Measurements from ENCODE around the gene MSMP.

Gene MSMP

DNA sequence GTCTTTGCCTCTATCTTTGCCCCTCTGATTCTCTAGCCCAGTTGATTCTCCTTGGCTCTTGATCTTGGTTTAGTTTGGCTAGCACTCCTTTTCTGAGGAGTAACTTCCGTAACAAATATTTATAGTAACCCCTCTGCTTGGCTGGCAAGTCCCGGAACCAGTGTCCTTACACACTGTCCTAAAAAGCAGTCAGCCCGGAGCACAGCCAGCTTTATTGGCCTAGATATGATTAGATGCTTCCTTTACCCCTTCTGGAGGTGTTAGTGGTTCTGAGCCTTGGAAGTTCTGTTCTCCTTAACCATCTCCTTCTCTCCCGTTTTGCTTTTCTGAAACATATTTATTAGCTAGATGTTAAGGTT, 17.0 kb upstream of the MSMP start:
- no peak for DNase-seq

DNA sequence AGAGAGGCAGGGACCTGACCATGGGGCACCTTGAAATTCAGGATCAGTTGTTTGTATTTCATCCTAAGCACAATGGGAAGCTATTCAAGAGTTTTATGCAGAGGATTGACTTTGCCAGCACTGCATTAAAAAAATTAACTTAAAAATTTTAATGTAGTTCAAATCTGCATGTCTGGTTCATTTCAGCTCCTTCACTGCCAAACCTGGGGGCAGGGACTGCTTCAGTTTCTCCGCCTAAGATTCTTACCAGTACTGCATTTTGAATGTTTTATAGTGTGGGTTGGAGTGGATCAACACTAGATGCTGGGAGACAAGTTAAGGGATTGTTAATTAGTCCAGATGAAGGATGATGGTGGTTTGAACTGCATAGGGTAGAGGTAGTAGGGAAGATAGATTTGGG, 15.7 kb upstream of the MSMP start:
- no peak for DNase-seq

DNA sequence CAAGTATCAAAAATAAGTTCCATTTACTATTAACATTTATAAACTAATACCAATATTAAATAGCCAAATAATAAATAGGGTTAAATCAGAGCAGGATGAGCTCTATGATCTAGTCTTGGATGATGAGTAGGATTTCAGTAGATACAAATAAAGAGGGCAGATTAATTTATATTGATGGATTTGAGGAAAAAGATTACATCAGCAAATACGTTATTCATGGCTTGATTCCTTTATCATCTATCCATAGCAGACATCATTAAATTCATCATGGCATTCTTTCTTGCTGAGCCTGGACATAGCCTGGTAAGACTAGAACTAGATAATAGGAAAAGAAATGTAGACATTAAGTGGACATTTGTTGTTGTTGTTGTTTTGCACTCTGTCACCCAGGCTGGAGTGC, 13.4 kb upstream of the MSMP start:
- DNase-seq = no peak

DNA sequence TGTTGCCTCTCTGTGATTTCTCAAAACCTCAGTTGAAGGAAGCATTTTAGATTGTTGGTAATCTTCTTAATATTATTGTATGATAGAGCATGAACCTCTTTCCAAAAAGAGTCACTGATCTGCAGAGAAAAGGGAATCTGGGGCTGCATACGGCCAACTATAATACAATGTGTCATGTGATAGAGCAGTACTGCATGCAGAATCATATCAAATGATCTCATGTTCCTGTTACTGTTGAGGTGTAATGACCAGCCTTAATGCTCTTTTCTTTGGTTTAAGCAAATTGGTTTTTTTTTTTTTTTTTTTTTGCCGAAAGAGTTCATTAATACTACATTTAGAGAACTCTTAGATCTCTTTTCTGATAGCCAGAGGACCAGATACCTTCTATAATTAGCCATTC, 12.9 kb upstream of the MSMP start:
- no peak for DNase-seq

DNA sequence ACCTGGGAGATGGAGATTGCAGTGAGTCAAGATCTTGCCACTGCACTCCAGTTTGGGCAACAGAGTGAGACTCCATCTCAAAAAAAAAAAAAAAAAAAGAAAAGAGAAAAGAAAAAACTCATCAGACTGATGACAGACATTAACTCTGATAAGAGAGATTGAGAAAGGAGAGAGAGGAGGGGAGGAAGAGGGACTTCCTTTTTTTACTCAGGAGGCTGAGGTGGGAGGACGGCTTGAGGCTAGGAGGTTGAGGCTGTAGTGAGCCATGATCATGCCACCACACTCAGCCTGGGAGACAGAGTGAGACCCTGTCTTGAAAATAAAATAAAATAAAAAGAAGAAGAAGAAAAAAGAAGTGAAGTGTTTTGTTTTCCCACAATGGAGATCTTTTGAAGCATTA, 9.7 kb upstream of the MSMP start:
- no peak for DNase-seq

DNA sequence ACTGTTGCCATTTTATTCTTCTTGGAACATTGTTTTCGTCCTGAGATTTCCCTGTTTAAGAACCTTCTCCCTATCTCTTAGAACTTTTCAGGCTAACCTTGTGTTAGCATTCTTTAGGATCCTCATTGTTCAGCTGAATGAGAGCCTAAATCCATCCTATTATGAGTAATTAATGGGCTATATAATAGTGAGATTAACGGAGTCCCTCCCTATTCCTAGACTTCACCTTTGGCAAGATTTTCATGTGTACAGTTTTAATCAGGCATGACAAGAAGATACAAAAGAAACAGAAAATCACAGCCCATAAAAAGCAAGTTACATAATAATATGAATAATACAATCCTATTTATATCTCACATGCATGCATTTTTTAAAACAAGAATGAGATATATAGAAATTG, 9.1 kb upstream of the MSMP start:
- no peak for DNase-seq

DNA sequence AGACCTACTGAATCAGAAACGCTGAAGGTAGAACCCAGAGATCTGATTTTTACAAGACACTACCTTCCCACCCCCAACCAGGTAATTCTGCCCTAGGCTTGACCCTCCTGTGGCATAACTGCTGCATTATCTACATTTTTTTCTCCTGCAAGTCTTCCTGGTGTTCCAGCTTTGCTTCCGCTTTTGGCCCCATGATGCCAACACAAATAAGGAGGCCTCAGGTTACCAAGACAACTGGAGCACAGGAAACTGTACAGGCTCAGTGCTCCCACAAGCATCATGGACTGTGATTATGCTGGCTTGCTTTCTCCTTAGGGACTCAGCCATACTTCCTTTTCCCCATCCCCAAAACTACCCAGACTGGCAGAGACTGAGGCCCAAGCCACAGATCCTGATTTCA, 6.6 kb upstream of the MSMP start:
- DNase-seq = no peak

DNA sequence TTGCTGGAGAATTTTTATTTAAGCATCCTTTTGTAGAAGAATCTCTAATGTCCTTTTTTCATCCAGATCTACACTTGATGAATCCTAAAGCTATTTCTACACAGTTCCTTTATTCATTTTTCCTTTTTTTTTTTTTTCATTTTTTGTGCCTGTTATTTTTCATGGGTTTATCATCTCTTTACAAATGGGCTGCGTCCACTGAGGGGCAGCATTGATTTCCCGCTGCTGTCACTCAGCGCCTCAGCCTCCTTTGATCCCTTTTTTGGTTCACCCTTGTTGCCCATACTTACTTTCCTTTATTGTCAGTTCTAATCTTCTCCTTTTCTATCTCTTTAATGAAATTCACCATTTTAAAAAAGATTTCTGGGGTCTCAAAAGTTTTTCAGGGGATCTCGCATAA, 5.7 kb upstream of the MSMP start:
- no peak for DNase-seq

DNA sequence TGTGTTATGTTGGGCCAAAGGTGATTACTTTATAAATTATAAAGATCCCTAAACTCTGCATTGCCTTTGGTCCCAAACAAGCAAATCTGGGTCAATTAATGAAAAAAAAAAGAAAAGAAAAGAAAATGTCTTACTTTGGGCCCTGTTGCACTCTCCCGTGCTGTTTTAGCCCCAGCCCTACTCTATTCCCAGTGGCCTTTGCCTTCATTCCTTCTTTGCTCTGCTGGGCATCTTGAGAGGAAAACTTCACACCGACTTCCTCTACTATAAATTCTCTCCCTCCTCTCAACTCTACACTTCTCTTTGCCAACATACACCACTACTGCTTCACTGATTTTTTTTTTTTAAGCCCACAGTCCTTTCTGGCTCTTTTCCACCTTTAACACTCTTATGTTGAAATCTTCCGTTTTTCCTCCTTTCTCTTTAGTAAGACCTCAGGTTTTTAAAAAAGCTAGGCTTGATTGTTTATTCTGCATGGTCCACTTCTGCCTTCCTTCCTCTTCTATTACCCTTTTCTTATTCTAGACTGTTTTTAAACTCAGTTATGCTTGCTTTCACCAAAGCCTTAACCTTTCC, 4.5 kb upstream of the MSMP start:
- no peak for DNase-seq

DNA sequence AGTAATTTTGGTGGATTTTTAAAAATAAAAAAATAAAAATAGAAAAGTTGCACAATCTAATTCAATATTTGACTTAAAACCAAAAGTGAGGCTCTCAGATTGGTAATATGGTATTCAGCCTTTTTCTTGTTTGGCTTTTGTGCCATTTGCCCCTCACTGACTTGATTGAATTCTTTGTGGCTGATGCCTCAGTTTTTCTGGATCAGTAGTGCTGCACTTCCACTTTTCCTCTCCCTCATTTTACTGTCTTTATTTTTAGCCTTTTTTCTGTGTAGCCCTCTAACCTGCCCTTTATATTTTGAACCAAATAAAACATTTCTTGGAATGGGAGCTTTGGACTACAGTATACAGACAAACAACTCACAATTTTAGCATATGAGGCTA, 3.8 kb upstream of the MSMP start:
- no peak for DNase-seq

DNA sequence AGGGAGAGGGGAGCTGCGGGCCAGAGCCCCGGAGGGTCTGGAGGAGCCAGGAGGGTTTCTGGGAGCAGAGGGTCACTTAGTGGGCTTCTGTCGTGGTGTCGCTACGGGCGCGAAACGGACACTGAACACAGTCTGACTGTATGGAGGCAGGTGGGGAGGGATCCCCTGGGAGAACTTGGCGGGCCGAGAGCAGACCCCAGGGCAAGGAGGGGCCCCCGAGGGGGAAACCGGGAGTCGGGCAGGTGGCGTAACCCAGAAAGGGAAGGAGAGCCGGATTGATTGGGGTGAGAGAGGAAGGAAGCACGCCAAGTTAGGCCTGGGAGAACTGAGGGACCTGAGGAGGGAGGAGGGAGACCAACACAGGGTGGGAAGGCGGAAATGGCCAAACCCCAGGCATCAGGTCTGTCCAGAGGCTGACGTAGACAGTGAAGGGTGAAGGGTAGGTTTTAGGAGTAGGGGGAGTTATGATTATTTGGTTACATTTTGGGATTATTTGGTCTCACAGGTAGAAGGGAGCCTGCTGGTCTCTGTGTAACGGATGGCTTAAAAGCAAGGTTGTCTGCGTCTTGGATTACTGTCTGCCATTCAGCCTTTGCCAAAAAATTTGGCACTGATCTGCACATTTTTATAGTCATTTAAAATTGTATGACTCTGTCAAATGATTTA, 3.3 kb upstream of the MSMP start:
- peak; percentile 50 for DNase-seq

DNA sequence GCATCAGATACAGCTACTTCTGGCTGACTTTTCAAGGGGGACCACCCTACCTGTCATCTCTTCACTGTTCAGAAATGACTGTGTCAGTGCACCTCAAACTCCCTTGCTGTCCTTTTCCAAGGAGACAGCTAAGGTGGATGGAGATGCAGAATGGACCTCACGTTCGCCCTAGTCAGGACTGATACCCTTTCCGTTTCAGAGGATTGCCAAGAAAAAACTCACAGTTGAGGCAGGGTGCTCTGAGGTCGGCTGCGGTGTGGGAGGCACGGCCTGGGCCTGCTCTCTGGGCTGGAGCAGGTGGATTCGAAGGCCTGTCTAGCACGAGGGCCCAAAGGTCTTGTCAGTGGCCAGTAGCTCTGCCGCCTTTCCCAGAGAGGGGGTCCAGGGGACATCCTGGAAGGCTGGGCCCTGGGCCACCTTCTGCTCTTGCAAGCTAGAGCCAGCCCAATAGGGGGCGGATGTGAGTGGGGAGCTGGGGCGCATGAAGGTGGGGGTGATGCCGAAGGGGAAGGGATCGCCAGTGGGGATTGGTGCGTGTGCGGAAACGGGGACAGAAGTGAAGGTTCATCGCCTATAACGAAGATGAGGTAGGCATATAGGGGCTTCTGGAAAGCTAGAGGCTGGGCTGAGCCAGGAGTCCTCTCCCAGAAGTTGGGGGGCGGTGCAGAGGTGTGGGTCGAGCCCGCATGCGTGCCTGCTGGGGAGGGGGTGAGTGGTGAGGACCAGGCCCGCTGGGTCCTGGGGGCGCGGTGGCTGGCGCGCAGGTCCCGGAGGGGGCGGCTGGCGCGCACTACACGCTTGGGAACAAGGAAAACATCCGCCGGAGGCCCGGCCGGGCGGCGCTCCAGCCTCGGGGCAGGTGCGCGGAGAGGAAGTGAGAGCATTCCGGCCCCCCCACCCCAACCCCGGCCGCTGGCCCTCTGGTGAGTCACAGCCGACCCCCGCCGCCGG, 2.5 kb upstream of the MSMP start:
- peak; percentile 88 for DNase-seq

DNA sequence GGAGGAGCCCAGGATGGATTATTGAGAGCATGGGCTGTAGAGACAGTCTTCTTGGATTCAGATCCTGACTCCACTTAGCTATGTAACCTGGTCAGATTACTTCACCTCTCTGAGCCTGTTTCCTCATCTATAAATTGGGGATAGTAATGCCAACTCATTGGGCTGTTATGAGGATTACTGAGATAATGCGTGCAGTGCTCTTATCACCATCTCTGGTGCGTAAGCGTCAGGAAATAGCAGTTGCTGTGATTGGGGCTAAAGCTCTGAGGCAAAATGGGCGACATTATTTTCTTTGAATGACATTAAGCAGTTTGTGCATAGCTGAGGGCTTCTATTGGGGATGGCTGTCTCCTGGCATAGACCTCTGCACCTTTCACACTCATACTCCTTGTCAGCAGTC, 995 bp upstream of the MSMP start:
- DNase-seq = no peak

DNA sequence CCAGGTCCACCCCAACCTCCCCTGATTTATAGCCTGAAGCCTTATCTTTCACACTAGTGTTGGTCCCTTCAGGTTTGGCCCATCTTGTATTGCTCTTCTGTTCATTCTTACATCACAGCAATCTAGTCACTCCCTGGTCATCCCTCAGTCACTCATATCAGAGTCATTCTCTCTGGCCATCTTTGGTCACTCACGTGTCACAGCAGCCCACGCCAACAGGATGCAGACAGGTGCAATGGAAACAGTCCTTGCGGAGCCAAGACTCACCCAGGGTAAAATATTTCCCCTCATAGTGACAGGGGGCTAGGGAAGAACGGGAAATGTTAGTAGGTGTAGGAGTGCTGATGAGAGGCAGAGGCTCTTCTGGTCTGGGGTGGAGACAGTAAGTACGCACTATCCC, 610 bp downstream of the MSMP start:
- DNase-seq = no peak

DNA sequence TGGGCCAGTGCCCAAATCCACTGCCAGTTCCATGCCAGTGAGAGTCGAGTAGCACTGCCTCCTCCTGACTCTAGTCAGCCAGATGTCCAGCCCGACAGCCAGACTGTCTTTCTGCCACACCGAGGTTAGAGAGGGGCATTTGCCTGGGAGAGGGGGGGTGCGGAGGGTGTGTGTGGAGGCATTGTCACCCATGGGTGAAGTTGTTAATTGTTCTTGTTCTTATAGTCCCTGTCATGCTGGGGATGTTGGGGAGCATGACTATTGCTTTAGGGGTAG, 3.9 kb downstream of the MSMP start:
- no peak for DNase-seq

DNA sequence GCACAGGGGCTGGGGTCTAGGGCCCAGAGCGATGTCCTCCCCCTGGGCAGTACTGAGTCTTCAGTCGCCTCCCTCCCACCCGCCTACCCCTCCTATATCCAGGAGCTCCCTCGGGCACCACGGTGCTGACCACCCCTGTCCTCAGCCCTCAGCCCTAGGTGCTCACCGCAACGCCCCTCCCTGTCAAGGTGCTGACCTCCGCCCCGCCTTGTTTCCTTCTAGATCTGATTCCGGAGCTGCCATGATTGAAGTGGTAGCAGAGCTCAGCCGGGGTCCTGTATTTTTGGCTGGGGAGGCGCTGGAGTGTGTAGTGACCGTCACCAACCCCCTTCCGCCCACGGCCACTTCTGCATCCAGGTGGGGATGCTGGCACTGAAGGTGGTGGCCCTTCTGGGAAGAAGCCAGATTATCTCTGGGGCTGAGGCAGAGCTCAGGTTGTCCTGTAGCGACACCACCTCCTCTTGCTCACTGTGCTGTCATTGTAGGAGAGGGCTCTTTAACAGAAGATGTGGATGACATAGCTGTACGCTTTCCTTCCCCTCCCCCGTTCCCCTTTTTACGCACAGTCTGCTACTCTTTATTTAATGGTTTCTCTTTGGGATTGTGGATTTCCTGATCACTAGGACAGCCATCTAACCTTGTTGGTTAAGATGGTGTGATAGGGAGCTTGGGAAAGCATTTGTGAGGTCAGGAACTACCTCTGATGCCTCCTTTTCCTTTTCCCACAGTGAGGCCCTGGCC, 4.4 kb downstream of the MSMP start:
- DNase-seq = peak; percentile 58

DNA sequence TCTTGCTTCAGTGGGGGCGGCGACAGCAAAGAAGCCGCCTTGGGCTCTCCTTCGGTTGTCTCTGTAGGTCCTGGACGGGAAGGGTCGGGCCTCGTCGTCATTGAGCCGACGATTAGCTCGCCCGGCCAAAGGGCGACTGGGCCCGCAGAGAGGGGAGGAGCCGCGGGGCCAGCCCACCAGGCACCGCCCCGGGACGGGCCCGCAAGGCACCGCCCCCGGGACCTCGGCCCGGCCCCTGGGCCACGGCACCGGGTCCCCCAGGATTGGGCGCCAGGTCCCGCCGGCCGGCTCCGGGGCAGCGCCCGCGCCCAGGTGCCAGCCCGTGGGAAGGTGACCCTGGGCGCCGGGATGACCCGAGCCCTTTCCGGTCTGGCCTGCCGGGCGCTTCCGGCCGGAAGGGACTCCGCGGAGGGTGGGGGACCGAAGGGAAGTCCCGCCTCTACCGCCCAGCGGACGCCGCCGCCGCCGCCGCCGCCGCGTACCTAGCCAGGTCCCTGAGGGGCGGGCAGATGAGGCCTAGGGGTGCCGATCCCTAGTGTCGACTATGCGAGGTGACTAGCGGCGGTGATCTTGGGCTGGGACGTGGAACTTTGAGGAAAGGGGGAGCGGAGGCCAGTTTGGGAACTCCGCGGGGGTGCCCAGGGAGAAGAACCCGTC, 5.1 kb downstream of the MSMP start, which contains the start of the genes GBA2 and RGP1:
Gene GBA2, minus strand, starts transcription at position 371 of the 657 bp plus-strand sequence. CDS start 524 bp downstream, outside the sequence.
Gene RGP1, plus strand, starts transcription at position 430 of the 657 bp plus-strand sequence. CDS start 469 bp downstream, outside the sequence.
- DNase-seq = peak; percentile 81

DNA sequence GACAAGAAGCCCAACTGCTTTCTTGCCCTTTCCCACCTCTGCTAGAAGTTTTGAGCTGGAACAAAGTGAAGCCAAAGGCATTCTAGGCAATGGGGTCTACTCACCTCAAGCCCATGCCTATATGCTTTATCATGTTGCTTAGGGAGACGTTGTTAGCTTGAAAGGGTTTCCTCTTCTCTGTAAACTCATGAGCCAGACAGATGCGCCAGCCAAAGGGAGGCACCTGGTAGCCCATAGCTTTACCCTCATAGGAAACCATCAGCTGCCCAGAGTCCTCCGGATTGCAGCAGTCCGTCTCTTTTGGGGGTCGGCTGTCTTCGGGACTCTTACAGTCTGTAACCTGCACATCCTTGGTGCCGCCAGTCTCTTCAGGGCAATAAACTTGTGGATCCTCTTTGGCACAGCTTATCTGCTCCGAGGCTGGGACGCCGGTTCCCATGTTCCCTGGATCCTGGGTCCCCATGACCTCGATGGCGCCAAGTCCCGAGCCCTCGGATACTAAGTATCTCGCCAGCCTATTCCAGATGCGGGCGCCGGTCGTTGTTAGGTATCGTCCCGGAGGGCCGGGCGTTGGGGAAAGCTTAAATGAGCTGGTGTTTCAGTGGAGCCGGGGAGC, 5.7 kb downstream of the MSMP start:
- DNase-seq = no peak

DNA sequence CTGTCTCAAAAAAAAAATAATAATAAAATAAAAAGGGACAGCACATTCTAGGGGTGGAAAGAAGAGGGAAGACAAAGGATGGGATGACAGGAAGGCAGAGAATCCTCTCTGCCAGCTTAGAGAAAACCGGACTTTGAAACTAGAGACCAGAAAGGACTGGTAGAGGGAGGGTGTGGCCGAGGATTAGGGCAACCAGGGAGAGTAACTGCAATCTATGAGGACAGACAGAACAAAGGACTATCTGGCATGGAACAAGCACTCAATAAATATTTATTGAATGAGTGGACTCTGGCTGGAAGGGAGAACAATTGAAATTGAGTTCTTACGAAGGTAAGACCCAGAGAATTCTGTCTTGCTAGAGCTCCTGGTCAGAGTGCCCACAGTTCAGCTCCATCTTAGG, 7.5 kb downstream of the MSMP start:
- DNase-seq = no peak

DNA sequence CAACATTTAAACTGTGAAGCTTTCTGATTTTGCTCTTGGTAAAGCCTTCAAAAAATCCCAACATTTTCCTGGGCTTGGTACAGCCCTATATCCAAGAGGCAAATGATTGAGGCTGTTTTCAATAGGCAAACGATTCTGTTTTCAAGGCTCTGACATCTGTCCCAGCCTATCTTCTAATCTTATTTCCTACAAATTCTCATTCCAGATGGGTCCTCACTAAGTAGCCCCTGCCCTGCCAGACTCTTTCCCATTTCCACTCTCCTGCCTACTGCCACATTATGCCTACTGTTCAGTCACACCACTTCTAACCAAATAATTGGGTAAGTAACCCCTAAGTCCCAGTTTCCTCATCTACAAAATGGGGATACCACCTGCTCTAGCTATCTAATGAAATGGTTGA, 8.5 kb downstream of the MSMP start:
- DNase-seq = no peak

DNA sequence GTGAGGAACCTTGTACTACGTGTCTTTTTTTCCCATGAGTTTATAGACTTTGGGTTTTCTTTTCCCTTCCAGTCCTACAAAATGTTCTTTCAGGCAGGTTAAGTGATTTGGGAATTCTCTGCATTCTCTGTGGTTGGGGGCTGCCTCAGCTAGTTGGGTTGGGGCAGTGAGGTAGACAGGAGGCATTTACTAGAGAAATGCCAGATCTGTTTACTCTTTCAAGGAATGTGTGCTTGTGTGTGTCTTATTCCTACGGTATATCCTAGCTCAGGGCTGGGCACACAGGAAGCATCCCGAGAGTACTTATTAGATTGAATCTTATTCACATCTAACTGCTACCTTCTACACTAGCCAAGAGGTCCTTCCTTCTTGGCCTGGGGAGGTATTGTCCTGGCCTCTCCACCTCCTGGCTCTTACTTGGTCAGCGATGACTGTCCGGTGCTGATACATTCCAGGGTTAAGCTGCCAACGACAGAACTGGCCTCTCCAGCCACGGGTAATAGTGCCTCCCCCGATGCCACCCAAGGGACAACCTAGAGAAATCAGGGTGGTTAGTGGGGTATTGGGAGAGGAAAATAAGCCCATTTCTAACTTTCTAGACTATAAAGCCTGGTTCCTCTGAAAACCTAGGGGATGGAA, 10.1 kb downstream of the MSMP start:
- DNase-seq = no peak

DNA sequence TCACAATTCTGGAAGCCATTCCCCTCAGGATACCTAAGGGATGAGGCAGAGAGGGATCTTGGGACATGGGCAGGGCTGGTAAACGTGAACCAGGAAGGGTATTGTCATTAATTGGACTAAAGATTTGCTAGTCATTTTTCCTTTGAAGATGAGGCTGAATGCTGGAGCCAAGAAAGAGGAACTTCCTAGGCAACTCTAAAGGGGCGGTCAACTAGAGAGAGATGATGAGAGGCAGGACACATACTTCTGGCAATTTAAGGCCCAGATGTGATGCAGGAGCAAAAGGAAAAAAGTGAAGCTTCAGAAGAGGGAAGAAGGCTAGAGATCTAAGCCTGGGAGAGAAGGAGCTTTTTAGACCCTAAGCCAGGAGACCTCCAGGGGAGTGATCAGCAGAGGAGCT, 10.6 kb downstream of the MSMP start:
- no peak for DNase-seq
